ENCODE data around the gene BCL2.

DNA sequence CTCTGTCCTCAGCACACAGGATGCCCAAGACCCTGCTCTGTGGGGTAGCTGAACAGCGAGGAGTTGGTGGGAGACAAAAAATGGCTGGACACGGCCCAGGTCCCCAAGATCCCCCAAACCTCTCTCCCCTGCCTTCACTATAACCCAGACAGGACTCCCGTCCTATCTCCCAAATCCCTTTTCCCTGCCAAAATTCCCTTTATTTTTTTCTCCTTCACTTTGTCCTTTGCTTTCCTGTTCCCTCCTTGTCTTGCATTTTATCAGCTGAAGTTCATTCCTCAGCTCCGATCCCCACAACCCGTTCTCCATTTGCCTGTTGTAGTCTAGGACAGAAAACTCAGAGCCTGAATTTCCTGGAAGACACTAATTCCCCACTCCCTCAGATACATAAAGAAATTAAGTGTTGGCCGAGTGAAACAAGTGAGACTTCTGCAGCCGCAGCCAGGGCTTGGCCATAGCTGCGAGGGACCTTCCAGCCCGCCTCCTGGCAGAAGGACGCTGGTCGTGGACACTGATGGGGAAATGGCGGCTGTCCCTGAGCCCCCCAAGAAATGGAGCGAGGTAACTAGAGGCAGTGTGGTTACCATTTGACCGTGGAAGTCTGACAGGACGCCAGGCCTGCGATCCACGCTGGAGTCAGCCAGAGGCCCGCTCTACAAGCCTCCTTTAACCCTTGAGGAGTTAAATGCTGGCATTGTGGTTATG, 173.6 kb downstream of the BCL2 start:
- TF ChIP-seq CTCF (conservative IDR thresholded peaks at IDR 0.05 in 1 of 2, IDR thresholded peaks at IDR 0.05 in 1 of 2; ENCODE audit: extremely low read depth in 1 of 2, insufficient read depth in 1 of 2, low read depth in 1 of 2, low read length in 2 of 2) (no peak), EZH2 (IDR thresholded peaks at IDR 0.05; ENCODE audit: borderline replicate concordance, low read length) (no peak)

Data from mammary epithelial cell (primary cell).